Peyer's patch (tissue), 4 donors: ENCODE data around the gene MRC2. TPM values are rescaled to one million over a fixed set of nuclear protein-coding genes. Genes with fewer than 3 reads are reported as not detected.

Experiments
- DNase-seq, 3 donors: peaks; one replicate each; pipeline ENCODE4 v3.0.0-alpha.2; 2017 to 2019
- H3K27ac ChIP-seq, 4 donors: fragments of 200-600 bp; sonication (generic); one replicate each; pipeline ENCODE4 v1.5.1; 2016 to 2019
- H3K27me3 ChIP-seq, 2 donors: fragments of 200-600 bp; sonication (generic); one replicate each; pipeline ENCODE4 v1.5.1; 2019
- H3K36me3 ChIP-seq, 3 donors: fragments of 200-600 bp; sonication (generic); one replicate each; pipeline ENCODE4 v1.5.1; 2016 to 2019
- H3K4me1 ChIP-seq, 4 donors: fragments of 200-600 bp; sonication (generic); one replicate each; pipeline ENCODE4 v1.5.1; 2016 to 2019
- H3K4me3 ChIP-seq, 4 donors: fragments of 200-600 bp; sonication (generic); 1 replicate in 3 of 4; 2 replicates in 1 of 4; pipeline ENCODE4 v1.5.1; 2016 to 2019; ENCODE audit warnings: mild to moderate bottlenecking in 1 of 4
- H3K9me3 ChIP-seq, 4 donors: fragments of 200-600 bp; sonication (generic); one replicate each; pipeline ENCODE4 v1.5.1; 2016 to 2019; ENCODE audit warnings: mild to moderate bottlenecking in 1 of 4
- POLR2A ChIP-seq, 2 donors: fragments of 450-650 bp; IDR thresholded peaks; one replicate each; pipeline ENCODE4 v1.5.1; 2017; ENCODE audit warnings: antibody characterized with exemption in 2 of 2, mild to moderate bottlenecking in 2 of 2, moderate library complexity in 2 of 2
- total RNA-seq, 4 donors: library from RNA; depleted of rRNA; stranded (reverse); fragments of >200 nt; gene quantifications; one replicate each; pipeline ENCODE4 v1.1.0, GENCODE V29; 2016
- TF ChIP-seq, protein P1 (sequence below), 6 experiments: fragments of 450-650 bp in 4 of 6; fragments of 200-600 bp in 2 of 6; sonication (generic) in 1 of 6; IDR thresholded peaks; one replicate each; pipeline ENCODE4 v1.5.1; 2017 to 2019; ENCODE audit warnings: antibody characterized with exemption in 6 of 6, mild to moderate bottlenecking in 3 of 6, moderate library complexity in 1 of 6

The MRC2 gene
- total RNA-seq, 4 donors from 2014 or later, result 9.0 to 33.8 (median 14.6) TPM

DNA sequence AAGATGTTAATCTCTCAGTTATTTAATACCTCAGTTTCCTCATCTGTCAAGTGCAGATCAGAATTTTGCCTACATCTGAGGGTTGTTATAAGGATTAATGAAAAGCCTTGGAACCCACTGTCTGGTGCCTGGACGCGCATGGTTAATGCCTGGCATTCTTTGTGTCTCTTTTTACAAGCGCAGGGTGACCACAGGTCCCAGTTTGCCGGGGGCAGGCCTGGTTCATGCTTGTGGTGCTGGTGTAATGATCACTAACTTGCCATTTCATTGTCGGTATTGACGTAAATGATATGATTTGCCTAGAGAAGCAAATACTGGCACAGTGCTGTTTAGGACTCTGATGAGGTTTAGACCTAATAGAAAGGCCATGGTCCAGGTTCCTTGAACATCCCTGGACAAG, 23.1 kb downstream of the MRC2 start:
- TF ChIP-seq POLR2A (IDR thresholded peaks at IDR 0.05), result no peak
- no peaks in the 10 kb centered on the region for H3K27me3 ChIP-seq
- no peak for DNase-seq

GRCh38 chr17:62652251-62653001, 25.0 kb downstream of the MRC2 start:
- no peaks in the 10 kb centered on the region for H3K9me3 ChIP-seq
- peak overlapping the region; percentile 7 to 65 (median 43) for H3K27ac ChIP-seq
- H3K4me1 ChIP-seq, result peaks cover 0 to 27% (median 4%) of the 10 kb centered on the region in 4 donors
- no peaks in the 10 kb centered on the region for H3K27me3 ChIP-seq
- DNase-seq, result peak in 2 of 3 donors; percentile 31 to 62
- TF ChIP-seq, protein P1, sequence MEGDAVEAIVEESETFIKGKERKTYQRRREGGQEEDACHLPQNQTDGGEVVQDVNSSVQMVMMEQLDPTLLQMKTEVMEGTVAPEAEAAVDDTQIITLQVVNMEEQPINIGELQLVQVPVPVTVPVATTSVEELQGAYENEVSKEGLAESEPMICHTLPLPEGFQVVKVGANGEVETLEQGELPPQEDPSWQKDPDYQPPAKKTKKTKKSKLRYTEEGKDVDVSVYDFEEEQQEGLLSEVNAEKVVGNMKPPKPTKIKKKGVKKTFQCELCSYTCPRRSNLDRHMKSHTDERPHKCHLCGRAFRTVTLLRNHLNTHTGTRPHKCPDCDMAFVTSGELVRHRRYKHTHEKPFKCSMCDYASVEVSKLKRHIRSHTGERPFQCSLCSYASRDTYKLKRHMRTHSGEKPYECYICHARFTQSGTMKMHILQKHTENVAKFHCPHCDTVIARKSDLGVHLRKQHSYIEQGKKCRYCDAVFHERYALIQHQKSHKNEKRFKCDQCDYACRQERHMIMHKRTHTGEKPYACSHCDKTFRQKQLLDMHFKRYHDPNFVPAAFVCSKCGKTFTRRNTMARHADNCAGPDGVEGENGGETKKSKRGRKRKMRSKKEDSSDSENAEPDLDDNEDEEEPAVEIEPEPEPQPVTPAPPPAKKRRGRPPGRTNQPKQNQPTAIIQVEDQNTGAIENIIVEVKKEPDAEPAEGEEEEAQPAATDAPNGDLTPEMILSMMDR (IDR thresholded peaks at IDR 0.05), result no peak
- TF ChIP-seq POLR2A (IDR thresholded peaks at IDR 0.05), result no peak
- no peaks in the 10 kb centered on the region for H3K36me3 ChIP-seq
- peak overlapping the region; percentile 38 to 57 (median 52) for H3K4me3 ChIP-seq

More for the DNA sequence above, 23.1 kb downstream of the MRC2 start:
- no peaks in the 10 kb centered on the region for H3K9me3 ChIP-seq
- H3K27ac ChIP-seq, result no peak overlapping the region
- H3K36me3 ChIP-seq, result no peaks in the 10 kb centered on the region
- peaks cover 0 to 27% (median 4%) of the 10 kb centered on the region in 4 donors for H3K4me1 ChIP-seq
- H3K4me3 ChIP-seq, result no peak overlapping the region

- peak overlapping the region; percentile 38 to 57 (median 52) for H3K4me3 ChIP-seq
- no peak for TF ChIP-seq POLR2A (IDR thresholded peaks at IDR 0.05)
- TF ChIP-seq, protein P1 (IDR thresholded peaks at IDR 0.05), result no peak
These were observed 25.7 kb downstream of the MRC2 start for GRCh38 chr17:62653002-62653825.

GRCh38 chr17:62653826-62654761, 26.6 kb downstream of the MRC2 start:
- Histone ChIP-seq H3K4me3 (no peak overlapping the region), H3K9me3 (no peaks in the 10 kb centered on the region), H3K27ac (peak overlapping the region in 3 of 4 donors; percentile 26 to 65 (median 39)), H3K27me3 (no peaks in the 10 kb centered on the region), H3K4me1 (peaks cover 0 to 27% (median 4%) of the 10 kb centered on the region in 4 donors), H3K36me3 (no peaks in the 10 kb centered on the region)
- DNase-seq, result no peak
- TF ChIP-seq POLR2A (IDR thresholded peaks at IDR 0.05), result no peak
- TF ChIP-seq, protein P1 (IDR thresholded peaks at IDR 0.05), result no peak

More at GRCh38 chr17:62653002-62653825, 25.7 kb downstream of the MRC2 start:
- H3K36me3 ChIP-seq, result no peaks in the 10 kb centered on the region
- H3K27me3 ChIP-seq, result no peaks in the 10 kb centered on the region
- peak in 2 of 3 donors; percentile 43 to 68 for DNase-seq
- H3K9me3 ChIP-seq, result no peaks in the 10 kb centered on the region
- H3K27ac ChIP-seq, result peak overlapping the region; percentile 32 to 65 (median 43)
- H3K4me1 ChIP-seq, result peaks cover 0 to 27% (median 4%) of the 10 kb centered on the region in 4 donors

GRCh38 chr17:62655656-62656055, 28.2 kb downstream of the MRC2 start:
- Histone ChIP-seq H3K4me3 (no peak overlapping the region), H3K27ac (no peak overlapping the region), H3K36me3 (no peaks in the 10 kb centered on the region), H3K27me3 (no peaks in the 10 kb centered on the region), H3K9me3 (no peaks in the 10 kb centered on the region), H3K4me1 (peaks cover 0 to 27% (median 4%) of the 10 kb centered on the region in 4 donors)
- TF ChIP-seq POLR2A (IDR thresholded peaks at IDR 0.05), result no peak
- TF ChIP-seq, protein P1 (IDR thresholded peaks at IDR 0.05), result no peak
- DNase-seq, result no peak
